ENCODE measurements around the gene FAM174B. TPM values are rescaled to one million over a fixed set of nuclear protein-coding genes. Genes with fewer than 3 reads are reported as not detected.
A peak's percentile ranks its signal among the peaks of the same experiment; 100 is the strongest.

The FAM174B gene
- total and polyA plus RNA-seq, 3 donors from 2014 or later: 15.7 to 18.7 (median 18.6) TPM

DNA sequence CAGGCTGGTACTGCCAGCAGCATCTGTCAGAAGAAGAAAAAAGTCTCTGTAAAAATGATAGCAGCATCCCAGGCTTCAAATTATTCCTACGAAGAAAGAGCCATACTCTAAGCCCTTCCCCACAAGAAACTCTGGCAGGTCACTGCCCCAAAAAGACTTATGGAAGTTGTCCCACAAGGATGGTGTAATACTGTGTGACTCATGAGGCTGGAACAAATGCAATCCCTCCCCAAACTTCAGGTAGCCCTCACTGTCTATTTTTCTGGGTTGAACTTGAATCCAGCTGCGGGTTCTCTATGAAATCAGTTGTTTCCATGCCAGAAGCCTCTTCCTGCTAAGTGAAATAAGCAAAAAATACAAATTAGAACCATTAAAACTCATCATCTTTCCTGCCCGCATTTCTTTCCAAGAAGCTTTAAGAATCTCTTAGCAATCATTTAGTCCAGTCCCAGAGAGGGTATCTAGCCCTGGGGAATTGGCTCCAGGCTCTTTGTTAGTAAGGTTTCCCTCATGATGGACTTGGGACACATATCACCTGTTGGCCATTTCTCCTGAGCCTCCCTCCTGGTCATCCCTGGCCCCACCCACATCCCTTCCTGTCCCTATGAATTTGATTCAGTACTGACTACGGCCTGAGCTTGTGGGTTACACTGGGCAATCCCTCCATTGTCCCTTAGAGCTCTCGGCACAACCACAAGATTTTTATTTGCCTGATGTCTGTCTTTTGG is 51.7 kb downstream of the FAM174B start:
- H3K4me3 ChIP-seq: no peak overlapping the region
- no peaks in the 10 kb centered on the region for H3K4me1 ChIP-seq
- H3K27me3 ChIP-seq: no peaks in the 10 kb centered on the region
- H3K36me3 ChIP-seq (ENCODE audit: low read depth, missing control alignments): no peaks in the 10 kb centered on the region
- no peak overlapping the region for H3K27ac ChIP-seq
- no peaks in the 10 kb centered on the region for H3K9me3 ChIP-seq
- no peak for DNase-seq
- TF ChIP-seq, protein P1, sequence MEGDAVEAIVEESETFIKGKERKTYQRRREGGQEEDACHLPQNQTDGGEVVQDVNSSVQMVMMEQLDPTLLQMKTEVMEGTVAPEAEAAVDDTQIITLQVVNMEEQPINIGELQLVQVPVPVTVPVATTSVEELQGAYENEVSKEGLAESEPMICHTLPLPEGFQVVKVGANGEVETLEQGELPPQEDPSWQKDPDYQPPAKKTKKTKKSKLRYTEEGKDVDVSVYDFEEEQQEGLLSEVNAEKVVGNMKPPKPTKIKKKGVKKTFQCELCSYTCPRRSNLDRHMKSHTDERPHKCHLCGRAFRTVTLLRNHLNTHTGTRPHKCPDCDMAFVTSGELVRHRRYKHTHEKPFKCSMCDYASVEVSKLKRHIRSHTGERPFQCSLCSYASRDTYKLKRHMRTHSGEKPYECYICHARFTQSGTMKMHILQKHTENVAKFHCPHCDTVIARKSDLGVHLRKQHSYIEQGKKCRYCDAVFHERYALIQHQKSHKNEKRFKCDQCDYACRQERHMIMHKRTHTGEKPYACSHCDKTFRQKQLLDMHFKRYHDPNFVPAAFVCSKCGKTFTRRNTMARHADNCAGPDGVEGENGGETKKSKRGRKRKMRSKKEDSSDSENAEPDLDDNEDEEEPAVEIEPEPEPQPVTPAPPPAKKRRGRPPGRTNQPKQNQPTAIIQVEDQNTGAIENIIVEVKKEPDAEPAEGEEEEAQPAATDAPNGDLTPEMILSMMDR (IDR thresholded peaks at IDR 0.05): no peak
- TF ChIP-seq POLR2A (IDR thresholded peaks at IDR 0.05): no peak
- intact Hi-C loops (cut with DNase I; ENCODE audit: low total_unique reads): no loop called here
- WGBS, 2 donors: 83 to 86% methylated on average over 5 of the region's 5 CpGs

DNA sequence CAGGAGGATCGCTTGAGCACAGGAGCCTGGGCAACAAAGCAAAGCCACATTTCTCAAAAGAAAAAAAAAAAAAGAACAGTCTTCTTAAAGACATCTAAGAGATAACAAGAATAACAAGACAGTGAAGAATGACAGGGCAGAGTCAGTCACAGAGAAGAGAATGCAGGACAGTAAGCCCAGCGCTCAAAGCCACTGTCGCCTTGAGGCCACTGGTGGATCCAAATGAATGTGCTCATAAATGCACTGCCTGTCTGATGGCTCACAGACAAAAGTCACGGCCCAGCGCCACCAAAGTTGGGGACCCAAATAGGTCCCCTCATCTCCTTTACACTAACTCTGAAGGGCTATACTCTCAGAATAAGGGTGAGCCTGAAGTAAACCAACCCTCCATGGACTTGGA is 52.3 kb downstream of the FAM174B start:
- H3K36me3 ChIP-seq (ENCODE audit: low read depth, missing control alignments): no peaks in the 10 kb centered on the region
- intact Hi-C loops (cut with DNase I; ENCODE audit: low total_unique reads): no loop called here
- no peak for TF ChIP-seq POLR2A (IDR thresholded peaks at IDR 0.05)
- TF ChIP-seq, protein P1 (IDR thresholded peaks at IDR 0.05): no peak
- DNase-seq: no peak
- H3K4me3 ChIP-seq: no peak overlapping the region
- no peak overlapping the region for H3K27ac ChIP-seq
- 92 to 95% methylated on average over 5 of the region's 5 CpGs for WGBS, 2 donors
- H3K9me3 ChIP-seq: no peaks in the 10 kb centered on the region
- no peaks in the 10 kb centered on the region for H3K4me1 ChIP-seq
- no peaks in the 10 kb centered on the region for H3K27me3 ChIP-seq

DNA sequence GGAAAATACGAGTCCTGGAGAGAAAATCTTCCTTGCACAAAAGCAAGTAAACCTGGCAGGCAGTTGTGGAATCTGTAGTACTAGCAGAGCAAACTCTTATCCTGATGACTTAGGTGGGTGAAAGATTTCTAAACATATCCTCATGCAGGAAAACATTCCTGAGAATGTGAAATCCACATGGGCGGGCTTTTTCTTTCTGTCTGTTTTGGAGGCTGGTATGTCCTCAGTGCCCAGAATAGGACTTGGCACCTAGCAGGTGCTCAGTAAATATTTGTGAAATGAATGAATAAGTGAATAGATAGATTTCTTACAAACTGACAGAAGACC is 53.3 kb downstream of the FAM174B start:
- WGBS, 2 donors: 86 to 93% methylated on average over 2 of the region's 2 CpGs
- Histone ChIP-seq H3K36me3 (ENCODE audit: low read depth, missing control alignments) (no peaks in the 10 kb centered on the region), H3K9me3 (no peaks in the 10 kb centered on the region), H3K27ac (no peak overlapping the region), H3K4me1 (no peaks in the 10 kb centered on the region), H3K27me3 (no peaks in the 10 kb centered on the region), H3K4me3 (no peak overlapping the region)
- intact Hi-C loops (cut with DNase I; ENCODE audit: low total_unique reads): no loop called here
- DNase-seq: no peak
- TF ChIP-seq, protein P1 (IDR thresholded peaks at IDR 0.05): no peak
- no peak for TF ChIP-seq POLR2A (IDR thresholded peaks at IDR 0.05)

DNA sequence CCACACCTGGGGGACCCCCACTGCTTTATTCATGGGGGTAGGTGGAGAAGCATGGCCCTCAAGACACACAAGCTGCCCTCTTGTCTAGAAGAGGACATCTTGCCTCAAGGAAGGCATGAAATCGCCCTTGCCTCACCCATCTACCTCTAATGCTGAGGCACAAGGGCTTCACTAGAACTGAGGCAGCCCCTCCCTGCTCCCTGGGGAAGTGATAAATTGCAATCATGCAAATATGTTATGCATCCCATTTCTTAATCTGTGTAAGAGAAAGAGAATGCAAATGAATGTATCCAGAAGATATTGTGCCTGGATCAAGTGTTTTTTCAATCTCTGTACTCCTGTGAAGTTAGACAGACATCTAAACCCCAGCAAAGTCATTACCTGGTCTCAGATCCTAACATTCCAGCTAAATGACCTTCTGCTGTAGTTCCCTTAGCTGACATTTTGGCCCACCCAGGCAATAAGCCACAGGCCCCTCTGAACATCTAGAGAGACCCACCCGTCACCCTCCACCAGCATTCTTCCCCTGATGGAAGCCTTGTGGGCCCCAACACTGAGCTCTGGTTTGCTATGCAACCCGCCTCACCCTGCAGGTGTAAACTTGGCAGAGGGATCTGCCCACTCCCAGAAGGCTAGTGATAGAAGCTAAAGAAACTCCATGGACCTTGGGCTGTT is 53.8 kb downstream of the FAM174B start:
- no peaks in the 10 kb centered on the region for H3K4me1 ChIP-seq
- H3K27me3 ChIP-seq: no peaks in the 10 kb centered on the region
- no peak for DNase-seq
- no peak overlapping the region for H3K4me3 ChIP-seq
- H3K36me3 ChIP-seq (ENCODE audit: low read depth, missing control alignments): no peaks in the 10 kb centered on the region
- 92 to 95% methylated on average over 3 of the region's 3 CpGs for WGBS, 2 donors
- no peak overlapping the region for H3K27ac ChIP-seq
- no peaks in the 10 kb centered on the region for H3K9me3 ChIP-seq
- TF ChIP-seq, protein P1 (IDR thresholded peaks at IDR 0.05): no peak
- no peak for TF ChIP-seq POLR2A (IDR thresholded peaks at IDR 0.05)
- intact Hi-C loops (cut with DNase I; ENCODE audit: low total_unique reads): no loop called here

- no peak for TF ChIP-seq POLR2A (IDR thresholded peaks at IDR 0.05)
- TF ChIP-seq, protein P1 (IDR thresholded peaks at IDR 0.05): no peak
- no peaks in the 10 kb centered on the region for H3K4me1 ChIP-seq
- H3K36me3 ChIP-seq (ENCODE audit: low read depth, missing control alignments): no peaks in the 10 kb centered on the region
- peak; percentile 35 for DNase-seq
- H3K27me3 ChIP-seq: no peaks in the 10 kb centered on the region
- WGBS, 2 donors: 62 to 76% methylated on average over 3 of the region's 3 CpGs
- H3K27ac ChIP-seq: no peak overlapping the region
- no peaks in the 10 kb centered on the region for H3K9me3 ChIP-seq
- H3K4me3 ChIP-seq: no peak overlapping the region
- intact Hi-C loops (cut with DNase I; ENCODE audit: low total_unique reads): no loop called here
Observed at GRCh38 chr15:92600856-92601255, 54.7 kb downstream of the FAM174B start.

All from testis (tissue), 3 donors.